Stimulated activated CD8-positive, alpha-beta memory T cell treated with anti-CD3 and anti-CD28 coated beads, Interleukin-12 subunit alpha, Interleukin-12 subunit beta, amount 100 ng/mL, for 4 hours (primary cell): ENCODE measurements around the gene GRID1.
"Not testable (repeated sequence)": the region's sequence is repeated elsewhere in the genome, so short reads cannot be mapped to it uniquely, and the experiment has no call there.

Experiments used
- DNase-seq: peaks from one replicate; pipeline ENCODE4 v3.0.0-alpha.2; 2020; ENCODE audit warnings: low read depth

Gene GRID1

DNA sequence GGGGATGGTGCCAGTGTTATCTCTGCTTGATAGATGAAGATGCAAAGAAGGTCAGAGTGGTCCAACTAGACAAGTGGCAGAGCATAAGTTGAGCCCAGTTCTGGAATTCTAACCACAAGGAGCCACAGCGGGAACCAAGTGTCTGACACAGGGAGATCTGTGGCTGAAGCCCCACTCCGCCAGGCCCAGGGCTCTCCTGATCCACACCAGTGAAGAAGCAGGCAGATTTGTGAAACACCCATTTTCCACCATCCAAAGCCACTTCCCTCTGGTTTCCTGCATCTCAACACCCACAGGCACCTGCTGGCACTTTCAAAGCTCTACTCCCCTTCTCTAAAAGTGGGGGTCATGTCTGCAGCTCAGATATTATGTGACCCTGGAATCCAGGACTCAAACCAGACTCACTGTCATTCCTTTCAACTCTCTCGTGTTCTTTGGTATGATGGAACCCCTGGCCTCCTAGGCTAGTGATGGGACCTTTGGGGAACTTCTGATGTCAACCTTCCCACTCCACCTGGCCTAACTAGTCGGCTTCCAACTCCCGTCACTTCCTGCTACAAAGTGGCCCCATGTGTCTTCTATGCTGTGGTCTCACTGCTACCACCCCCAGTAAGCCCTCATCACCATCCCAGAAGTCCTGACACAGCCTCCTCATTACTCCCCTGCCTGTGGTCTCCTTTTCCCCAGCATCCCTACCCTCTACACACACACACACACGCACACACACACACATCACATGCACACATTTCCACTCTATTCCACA, 177.6 kb downstream of the GRID1 start:
- DNase-seq = no peak

DNA sequence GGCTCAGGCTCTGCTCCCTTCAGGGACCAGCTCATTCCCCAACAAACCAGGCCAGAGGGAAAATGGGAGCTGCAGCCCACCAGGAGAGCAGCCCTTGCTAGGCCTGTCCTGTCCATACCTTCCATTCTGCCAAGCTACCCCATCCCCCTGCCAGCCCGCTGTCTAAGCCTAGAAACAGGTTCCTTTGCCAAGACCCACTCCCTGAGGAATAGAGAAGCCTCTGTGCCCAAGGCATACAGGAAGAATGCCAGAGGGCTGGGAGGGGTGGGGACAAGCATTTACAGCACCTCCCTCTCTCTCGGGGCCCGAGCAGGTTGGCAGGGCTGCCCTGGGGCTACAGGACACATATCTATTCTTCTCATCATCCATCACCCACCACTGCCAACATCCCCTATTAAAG, 178.3 kb downstream of the GRID1 start:
- DNase-seq = no peak

DNA sequence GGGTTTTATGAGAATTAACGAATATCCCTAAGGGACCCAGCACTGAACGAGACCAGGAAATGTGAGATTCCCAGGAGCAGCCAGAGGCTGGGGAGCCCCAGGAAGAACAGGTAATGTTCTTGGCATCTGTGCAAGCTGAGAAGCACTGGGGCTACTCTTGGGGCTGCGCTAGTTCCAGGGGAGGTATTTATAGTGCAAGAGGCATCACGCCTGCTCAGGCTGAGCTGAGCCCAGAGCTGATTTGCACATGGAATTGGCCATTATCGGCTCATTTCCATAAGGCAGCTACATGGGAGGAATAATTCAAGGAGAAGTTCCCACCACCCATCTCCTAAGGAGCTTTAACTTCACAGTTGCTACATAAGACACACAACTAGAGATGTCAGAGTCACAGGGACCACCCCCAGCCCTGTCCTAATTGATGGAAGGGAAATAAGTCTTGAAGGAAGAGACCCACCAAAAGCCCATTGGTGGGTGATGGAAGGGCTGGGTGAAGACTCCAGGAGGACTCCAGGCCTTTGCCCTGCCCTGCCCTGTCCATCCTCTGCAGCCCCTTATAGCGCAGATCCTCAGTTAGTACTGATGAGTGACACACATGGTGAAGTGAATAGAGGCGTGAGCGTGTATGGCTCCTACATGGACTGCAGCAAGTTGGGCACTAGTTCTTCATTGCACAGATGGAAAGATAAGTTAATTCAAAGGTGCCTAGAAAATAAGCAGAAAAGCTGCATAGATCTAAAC, 178.9 kb downstream of the GRID1 start:
- no peak for DNase-seq

DNA sequence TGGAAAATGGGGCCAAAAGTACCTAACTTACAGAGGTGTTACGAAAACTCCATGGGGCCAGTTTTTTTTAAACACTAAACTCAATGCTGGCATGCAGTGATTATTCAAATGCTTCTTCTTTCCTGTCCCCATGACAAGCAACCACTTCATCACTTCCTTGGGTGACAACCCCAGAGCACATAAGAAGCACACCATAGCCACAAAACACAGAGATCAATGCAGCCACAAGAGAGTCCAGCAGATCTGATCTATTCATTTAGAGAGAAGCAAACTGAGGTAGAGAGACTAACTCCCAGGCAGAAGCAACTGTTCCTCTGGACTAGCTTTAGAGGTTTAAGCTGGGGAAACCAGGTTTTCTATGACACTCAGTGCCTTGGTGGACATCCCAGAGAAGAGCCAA, 180.0 kb downstream of the GRID1 start:
- no peak for DNase-seq

DNA sequence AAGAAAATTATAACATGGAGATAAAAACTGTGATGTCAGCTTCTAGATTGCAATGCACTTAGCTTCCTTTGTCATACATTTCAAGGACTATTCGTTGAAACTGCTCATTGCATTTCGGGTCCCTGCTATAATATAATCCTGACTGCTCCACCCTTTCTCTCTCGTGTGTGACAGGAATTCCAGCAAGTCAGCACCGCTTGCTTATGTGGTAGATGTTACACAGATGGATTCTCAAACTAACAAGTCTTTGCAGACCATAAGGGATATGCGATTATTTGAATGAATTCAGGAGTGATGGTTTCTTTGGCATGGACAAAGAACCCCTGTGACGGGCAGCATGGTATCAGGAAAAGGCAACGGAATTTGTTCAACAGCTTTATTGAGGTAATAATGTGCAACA, 184.0 kb downstream of the GRID1 start:
- no peak for DNase-seq

DNA sequence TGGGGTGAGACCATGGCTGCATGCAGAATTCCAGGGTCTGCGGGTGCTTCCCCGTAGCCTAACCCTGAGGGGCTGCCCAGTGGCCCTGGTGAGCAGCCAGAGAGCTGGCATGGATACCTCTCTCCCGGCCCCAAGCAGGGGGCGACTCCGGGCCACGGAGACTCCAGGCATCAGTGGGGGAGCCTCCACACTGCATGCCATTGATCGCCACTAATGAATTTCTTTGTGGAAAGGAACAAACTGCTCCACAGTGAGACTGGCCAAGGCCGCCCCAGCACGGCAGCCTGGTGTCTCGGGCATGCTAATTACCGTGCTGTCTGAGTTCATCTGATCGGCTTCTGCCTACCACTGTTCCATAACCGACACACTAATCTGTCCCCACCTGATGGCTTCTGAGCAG, 184.4 kb downstream of the GRID1 start:
- no peak for DNase-seq

DNA sequence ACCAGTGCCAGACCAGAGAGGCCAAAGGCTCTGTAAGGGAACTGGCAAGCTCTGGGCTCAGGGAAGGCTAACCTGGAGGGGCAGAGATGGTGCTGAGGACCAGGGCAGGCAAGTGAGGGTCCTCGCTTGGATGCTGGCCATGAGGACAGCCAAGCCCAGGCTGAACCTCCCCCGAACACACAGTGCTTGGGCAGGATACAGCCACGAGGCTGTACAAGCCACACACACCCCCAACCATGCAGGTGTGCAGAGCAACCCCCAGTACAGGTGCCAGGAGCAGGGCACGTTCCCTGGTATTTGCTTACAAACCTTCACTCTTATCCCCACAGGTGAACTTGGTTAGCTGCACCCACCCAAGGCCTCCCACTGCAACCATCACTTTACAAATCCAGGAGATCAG, 185.7 kb downstream of the GRID1 start:
- DNase-seq = no peak

DNA sequence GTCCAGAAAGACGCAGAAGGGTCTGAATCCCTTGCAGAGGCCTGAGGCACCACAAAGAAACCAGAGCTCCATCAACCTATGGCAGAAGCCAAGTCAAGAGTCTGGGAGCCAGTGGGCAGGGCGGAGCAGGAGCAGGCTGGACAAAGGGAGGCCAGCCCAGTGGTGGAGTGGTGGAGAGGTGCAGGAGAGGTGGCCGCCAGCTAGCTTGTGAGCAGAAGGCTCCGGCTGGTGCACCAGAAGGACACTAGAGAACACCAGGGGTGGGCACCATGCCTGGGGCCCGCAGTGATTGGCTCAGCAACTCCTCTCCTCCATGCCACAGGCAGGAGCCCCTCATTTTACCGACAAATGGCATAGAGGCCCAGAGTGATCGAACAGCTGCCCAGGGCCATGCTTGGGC, 186.6 kb downstream of the GRID1 start:
- DNase-seq = no peak

DNA sequence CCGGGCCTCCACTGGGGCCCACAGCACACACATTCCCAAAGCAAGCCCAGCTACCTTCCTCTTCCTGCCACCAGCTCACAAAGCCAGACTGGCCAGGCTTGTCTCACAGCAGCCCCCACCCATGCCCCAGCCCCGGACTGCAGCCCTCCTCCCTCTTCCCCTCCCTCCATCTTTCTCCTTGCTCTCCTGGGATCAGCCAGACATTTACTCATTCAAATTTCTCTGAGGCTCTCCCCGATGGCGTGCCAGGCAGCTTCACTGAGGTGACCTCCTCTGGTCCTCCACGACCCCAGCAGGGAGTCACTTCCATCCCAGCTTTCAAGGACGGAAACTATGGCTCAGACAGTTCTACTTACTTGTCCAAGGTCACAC, 187.5 kb downstream of the GRID1 start:
- no peak for DNase-seq

DNA sequence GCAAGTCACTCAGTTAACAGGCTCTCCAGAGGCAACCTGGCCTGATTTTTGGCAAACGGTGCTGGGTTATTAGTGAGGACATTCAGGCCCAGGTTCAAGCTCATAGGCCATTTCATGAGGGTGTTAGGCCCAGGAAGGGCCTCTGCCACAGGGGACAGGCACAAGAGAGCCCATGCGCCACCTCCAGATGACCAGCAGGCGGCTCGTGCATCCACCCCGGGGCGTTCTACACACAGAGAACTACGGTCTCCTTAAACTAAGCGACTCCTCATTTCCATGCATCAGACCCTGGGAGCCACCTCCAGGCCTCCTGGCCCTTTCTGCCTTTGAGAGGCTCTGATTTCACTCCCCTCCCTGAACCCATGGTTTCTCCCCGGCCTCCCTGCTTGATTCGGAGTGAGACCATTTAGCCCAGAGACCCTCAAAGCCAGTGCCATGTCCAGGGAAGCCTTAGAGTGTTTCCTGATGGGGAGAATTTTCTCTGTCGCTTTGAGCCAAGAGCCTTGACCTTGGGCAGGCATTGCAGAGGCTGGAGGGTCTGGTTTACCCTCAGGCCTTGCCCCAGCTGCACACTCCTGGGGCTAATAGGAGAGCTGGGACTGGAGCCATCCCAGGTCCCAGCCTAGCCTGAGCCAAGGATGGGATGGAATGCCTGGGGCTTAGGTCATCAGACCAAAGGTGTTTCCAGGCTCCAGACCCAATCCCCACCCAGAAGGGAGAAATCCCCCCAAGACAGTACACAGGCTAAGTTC, 188.0 kb downstream of the GRID1 start:
- DNase-seq = no peak

DNA sequence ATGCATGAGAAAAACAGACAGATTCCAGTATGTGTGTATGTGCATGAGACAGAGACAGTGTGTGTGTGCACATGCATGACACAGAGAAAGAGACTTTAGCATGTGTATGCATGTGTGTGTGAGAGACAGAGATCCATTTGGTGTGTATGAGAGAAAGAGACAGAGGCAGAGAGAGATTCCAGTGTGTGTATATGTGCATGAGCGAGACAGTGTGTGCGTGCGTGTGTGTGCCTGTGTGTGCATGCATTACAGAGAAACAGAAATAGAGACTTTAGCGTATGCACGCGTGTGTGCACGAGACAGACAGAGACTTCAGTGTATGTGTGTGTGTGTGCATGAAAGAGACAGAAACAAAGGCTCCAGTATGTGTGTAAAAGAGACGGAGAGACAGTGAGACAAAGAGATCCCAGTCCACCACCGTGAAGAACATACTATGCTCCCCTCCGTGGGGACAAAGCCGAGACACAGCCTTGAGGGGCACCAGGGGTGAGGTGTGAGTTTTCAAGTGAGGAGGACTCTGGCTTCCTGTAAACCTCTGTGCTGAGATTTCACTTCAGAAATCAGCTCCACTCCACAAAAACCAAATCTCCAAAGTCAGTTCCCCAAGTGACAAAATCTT, 188.9 kb downstream of the GRID1 start:
- DNase-seq = no peak

DNA sequence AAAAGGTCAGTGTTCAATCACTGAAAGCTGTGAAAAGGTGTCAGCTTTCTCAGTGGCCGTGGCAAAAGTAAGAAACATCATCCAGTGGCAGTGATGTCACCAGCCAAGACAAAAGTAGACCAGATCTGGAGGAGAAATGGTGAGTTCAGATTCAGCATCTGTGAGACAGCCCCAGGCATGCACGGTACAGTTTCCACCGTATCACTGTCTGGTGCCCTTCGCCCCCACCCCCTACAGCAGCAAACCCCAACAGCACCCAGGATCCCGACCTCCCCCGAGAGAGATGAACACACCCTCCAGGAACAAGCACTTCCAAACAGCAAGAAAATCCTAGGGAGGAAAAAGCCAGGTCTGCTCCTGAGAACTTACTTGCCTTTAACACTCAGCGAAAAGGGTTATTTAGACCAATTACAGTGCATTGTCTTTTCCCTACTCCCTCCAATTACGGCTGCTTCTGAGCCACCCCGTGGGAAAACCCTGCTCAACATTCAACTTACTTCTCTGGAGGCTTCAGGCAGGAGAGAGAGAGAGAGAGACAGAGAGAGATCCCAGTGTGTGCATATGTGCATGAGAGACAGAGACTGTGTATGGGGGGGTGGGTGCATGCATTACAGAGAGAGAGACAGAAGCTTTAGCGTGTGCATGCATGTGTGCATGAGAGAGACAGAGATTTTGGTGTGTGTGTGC, 189.6 kb downstream of the GRID1 start:
- no peak for DNase-seq

DNA sequence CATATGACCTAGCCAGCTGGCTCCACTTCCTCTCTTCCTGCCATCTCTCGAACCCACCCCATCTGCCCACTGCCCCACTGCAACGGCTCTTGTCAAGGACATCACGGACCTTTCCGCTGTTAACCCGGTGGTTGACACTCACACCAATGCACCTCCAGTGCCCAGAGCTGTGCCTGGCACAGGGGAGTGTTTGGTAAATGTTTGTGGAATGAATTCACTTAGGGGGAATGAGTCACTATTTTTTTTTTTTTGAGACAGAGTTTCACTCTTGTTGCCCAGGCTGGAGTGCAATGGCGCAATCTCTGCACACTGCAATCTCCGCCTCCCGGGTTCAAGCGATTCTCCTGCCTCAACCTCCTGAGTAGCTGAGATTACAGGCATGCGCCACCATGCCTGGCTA, 191.1 kb downstream of the GRID1 start:
- DNase-seq = not testable (repeated sequence)

DNA sequence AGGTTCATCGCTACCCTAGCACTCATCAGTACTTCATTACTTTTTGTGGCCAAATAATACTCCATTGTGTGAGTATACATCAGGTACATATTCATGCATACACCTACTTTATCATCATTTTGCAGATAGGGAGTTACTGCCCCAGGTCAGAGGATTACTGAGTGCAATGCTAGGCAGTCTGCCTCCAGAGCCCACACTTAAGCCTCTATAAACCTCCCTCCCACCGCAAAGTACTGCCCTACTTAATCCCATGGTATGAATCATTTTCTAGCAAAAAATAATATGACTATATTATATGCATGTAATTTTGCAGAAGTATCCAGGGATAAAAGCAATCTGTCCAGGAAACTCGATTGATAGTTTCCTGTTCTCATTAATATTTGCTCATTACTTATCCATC, 194.3 kb downstream of the GRID1 start:
- no peak for DNase-seq

DNA sequence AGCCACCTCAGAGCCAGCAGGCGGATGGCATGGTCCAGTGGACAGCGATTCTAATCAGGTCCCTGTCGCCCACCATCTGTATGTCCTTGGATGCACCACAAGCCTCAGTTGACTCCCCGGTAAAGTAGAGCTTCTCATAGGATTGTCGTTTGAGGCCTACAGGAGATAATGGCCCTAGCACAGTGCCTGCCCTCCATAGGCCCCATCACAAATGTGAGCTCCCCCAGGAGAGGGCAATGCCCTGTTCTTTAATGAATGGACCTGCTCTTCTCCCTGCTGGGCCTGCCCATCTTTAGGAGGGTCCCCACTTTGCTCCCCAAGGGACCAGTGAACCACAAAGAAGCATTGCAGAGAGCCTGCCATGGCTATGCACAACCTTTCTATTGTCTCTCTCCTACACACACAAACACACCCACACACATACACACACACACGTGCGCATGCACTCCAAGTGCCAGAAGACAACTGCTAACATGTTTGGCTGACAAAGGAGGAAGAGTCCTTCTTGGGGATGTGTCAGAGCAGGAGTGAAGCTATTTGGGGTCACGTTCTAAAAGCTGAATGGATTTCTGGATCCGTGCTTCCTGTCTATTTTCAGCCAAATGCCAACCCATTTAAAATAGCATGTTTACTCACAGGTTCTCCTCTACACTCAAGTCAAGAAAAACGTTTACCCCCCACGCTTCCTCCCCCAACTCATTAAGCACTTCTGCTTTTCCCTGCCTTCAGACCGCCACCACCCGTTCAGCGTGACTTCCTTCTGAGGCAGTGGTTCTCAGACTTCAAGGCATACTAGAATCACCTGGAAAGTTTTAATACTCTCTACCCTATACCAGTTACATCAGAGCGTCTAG, 196.1 kb downstream of the GRID1 start:
- no peak for DNase-seq

DNA sequence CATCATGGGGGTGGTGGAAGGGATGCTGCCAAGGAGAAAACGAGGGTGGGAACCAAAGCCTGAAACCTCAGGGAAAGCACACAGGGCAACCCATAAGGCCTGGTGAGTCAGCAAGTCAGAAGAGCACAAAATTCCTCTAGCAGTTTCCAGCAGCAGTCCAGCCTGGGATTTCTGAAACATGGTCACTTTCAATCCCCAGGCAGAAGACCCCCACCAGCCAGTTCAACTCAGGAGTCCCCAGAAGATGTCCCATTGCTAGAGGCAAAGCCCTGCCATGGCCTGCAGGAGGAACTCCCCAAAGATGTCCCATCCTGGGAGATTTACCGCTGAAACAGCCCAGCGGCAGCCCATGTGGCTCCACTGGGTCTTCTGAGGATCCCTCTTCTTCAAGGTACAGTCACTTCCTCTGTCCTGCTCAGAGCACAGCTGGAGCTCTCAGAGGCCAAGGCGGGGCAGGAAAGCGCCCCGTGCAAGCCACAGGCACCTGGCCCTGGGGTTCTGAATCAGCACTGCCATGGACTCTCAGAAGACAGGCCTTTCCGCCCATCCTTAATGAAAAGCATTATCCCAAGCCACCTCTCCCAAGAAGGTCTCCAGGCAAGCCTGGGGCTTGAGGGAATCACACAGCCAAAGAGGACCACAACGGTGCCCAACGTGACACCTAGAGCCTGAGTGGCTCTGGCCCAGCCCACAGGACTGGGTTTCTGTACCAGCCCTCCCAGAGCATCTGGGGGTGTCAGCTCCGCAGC, 196.9 kb downstream of the GRID1 start:
- DNase-seq = no peak

DNA sequence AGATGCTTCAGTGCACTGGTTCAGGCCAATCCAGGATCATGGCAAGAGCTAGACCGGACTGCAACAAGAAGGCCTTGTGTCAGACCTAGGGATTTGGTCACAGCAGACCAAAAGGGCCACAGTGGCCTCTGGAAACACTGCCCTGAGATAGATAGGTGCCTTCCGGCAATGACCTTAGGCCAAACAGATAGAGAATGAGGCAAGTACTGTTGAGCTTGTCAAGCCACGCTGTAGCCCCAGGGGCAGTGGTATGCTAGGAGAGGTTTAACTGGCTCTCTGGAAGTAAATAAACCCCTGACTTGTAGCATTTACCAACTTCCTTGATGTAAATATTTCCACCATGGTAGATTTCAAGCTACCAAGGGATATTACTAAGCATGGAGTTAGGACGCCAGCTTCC, 197.5 kb downstream of the GRID1 start:
- no peak for DNase-seq

DNA sequence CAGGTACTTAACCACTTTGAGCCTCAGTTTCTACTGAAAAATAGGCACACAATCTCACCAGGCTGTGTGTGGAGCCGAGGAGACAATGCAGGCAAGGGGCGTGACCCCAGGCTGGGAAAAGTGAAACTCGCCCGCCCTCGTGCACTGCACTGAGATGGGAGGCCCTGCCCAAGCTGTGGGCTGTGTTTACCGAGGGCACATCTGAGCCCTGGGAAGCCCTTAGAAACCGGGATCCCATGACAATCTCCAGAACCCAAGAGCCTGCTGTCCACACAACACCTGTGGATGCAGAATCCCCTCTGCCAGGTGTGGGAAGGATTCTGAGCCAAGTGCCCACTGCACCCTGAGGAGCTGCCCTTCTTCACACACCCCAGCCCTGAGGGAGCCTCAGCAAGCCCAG, 198.3 kb downstream of the GRID1 start:
- DNase-seq = no peak

DNA sequence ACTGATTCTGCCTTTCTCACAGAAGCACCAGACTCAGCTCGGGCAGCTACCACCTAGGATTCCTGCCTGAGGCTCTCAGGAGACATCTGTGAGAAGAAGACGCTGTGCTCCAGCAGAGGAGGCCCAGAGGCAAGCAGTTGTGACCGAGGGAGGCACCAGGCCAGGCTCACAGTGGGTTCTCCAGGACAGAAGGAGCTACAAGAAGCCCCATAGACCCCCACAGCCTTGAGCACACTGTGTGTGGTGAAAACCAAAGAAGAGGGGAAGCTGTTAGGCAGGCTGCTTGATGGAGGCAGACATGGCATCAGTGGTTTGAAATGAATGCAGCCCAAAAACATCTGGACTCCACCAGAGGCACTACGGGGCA, 198.8 kb downstream of the GRID1 start:
- no peak for DNase-seq

DNA sequence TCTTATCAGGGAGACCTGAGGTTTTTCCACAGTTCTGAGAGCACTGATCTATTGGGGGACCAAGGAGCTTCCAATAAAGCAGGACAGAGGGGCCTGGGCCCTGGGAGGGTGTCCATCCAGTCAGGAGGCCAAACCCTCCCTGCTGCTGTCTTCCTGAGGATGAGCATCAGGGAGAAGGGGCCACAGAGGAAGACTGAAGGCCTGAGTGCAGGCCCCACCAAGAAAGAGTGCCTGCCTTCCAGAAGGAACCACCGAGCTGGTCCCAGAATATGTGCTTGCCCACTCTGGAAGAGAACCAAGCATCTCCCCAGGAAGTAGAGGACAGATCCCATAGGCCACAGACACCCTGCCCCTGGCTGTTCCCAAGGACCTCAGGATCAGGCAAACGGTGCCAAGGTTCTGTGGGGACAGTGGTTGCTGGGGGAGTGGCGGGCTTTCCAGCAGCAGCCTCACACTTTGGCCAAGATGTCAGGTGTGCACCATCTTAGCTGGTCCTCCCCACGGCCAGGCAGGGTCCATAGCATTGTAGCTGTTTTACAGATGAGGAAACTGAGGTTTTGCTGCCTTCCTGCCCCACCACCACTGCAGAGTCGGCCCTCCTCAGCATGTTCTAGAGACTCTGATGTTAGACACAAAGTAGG, 199.4 kb downstream of the GRID1 start:
- DNase-seq = no peak
